ENCODE measurements around the gene MT1X.

GRCh38 chr16:56695246-56695645 lies 13.0 kb downstream of the MT1X start:
- no peak for TF ChIP-seq POLR2A (IDR thresholded peaks at IDR 0.05)
- TF ChIP-seq CTCF (IDR thresholded peaks at IDR 0.05): no peak
